GM19238 (cell line): Measurements from ENCODE around the gene S100B.

Experiments used
- DNase-seq: peaks from one replicate; pipeline ENCODE4 v3.0.0; 2011; ENCODE audit warnings: low spot score; ENCODE audit not compliant: insufficient read length

Gene S100B

GRCh38 chr21:46561445-46562090 lies 43.3 kb downstream of the S100B start:
- no peak for DNase-seq

- no peak for DNase-seq
Observed at GRCh38 chr21:46560568-46561444, 44.1 kb downstream of the S100B start.

GRCh38 chr21:46559291-46559983 lies 45.4 kb downstream of the S100B start:
- peak; percentile 42 for DNase-seq

- no peak for DNase-seq
Observed at GRCh38 chr21:46557919-46558392, 46.9 kb downstream of the S100B start.

GRCh38 chr21:46557469-46557868 lies 47.4 kb downstream of the S100B start:
- DNase-seq = no peak

GRCh38 chr21:46556802-46557201 lies 48.1 kb downstream of the S100B start:
- no peak for DNase-seq

GRCh38 chr21:46555678-46556077 lies 49.2 kb downstream of the S100B start:
- DNase-seq = no peak

GRCh38 chr21:46555225-46555617 lies 49.7 kb downstream of the S100B start:
- no peak for DNase-seq

GRCh38 chr21:46554431-46555224 lies 50.3 kb downstream of the S100B start:
- no peak for DNase-seq

- no peak for DNase-seq
Observed at GRCh38 chr21:46553993-46554392, 50.9 kb downstream of the S100B start.

- no peak for DNase-seq
Observed at GRCh38 chr21:46552865-46553379, 52.0 kb downstream of the S100B start.

- no peak for DNase-seq
Observed at GRCh38 chr21:46552274-46552673, 52.6 kb downstream of the S100B start.

GRCh38 chr21:46551636-46552241 lies 53.1 kb downstream of the S100B start:
- no peak for DNase-seq

- no peak for DNase-seq
Observed at GRCh38 chr21:46550116-46550941, 54.6 kb downstream of the S100B start.

- no peak for DNase-seq
Observed at GRCh38 chr21:46549650-46550049, 55.2 kb downstream of the S100B start.
